Hematopoietic multipotent progenitor cell treated with erythropoietin and hydrocortisone succinate and interleukin-3 and kit ligand, for 8 days (in vitro differentiated cells): ENCODE measurements around the gene CHN1.

Experiments used
- DNase-seq: peaks from one replicate; pipeline ENCODE4 v3.0.0-alpha.2; 2015

The CHN1 gene

GRCh38 chr2:174815526-174815925, 189.7 kb downstream of the CHN1 start:
- no peak for DNase-seq

- DNase-seq = no peak
These were observed 193.1 kb downstream of the CHN1 start for GRCh38 chr2:174812037-174812436.

- no peak for DNase-seq
These were observed 197.2 kb downstream of the CHN1 start for GRCh38 chr2:174807931-174808330.

- DNase-seq = no peak
These were observed 199.4 kb downstream of the CHN1 start for GRCh38 chr2:174805803-174806202.

- no peak for DNase-seq
These were observed 202.7 kb downstream of the CHN1 start for GRCh38 chr2:174802459-174802858.

- no peak for DNase-seq
These were observed 204.6 kb downstream of the CHN1 start for GRCh38 chr2:174800436-174801205.

- DNase-seq = no peak
These were observed 206.4 kb downstream of the CHN1 start for GRCh38 chr2:174798801-174799200.

- no peak for DNase-seq
These were observed 207.4 kb downstream of the CHN1 start for GRCh38 chr2:174797781-174798276.

- DNase-seq = no peak
These were observed 208.8 kb downstream of the CHN1 start for GRCh38 chr2:174796319-174796771.

- DNase-seq = no peak
These were observed 210.3 kb downstream of the CHN1 start for GRCh38 chr2:174794851-174795374.

- no peak for DNase-seq
These were observed 212.7 kb downstream of the CHN1 start for GRCh38 chr2:174792309-174793025.

- no peak for DNase-seq
These were observed 213.4 kb downstream of the CHN1 start for GRCh38 chr2:174791746-174792280.

GRCh38 chr2:174791020-174791419, 214.2 kb downstream of the CHN1 start:
- no peak for DNase-seq

GRCh38 chr2:174789001-174789400, 216.2 kb downstream of the CHN1 start:
- DNase-seq = no peak

GRCh38 chr2:174788291-174788929, 216.8 kb downstream of the CHN1 start:
- no peak for DNase-seq

- DNase-seq = no peak
These were observed 217.5 kb downstream of the CHN1 start for GRCh38 chr2:174787487-174788205.

- DNase-seq = no peak
These were observed 219.0 kb downstream of the CHN1 start for GRCh38 chr2:174786066-174786725.

- DNase-seq = no peak
These were observed 219.7 kb downstream of the CHN1 start for GRCh38 chr2:174785481-174785880.

GRCh38 chr2:174784909-174785308, 220.3 kb downstream of the CHN1 start:
- no peak for DNase-seq

GRCh38 chr2:174784316-174784715, 220.9 kb downstream of the CHN1 start:
- no peak for DNase-seq

- DNase-seq = no peak
These were observed 223.2 kb downstream of the CHN1 start for GRCh38 chr2:174781996-174782395.

GRCh38 chr2:174781298-174781697, 223.9 kb downstream of the CHN1 start:
- no peak for DNase-seq
